Endothelial cell of umbilical vein (primary cell): ENCODE measurements around the gene NRCAM. TPM values are rescaled to one million over a fixed set of nuclear protein-coding genes. Genes with fewer than 3 reads are reported as not detected.

Source experiments
- BruUV-seq: library from RNA; stranded (reverse); fragments of 400-500 nt; replicated peaks from 2 replicates; lab custom pipeline; 2021; lab: Mats Ljungman, UMichigan
- CTCF ChIA-PET: fragments of 300-600, 350-600 bp; sonication (Branson Sonifier 250); formaldehyde crosslinking; loops from one replicate; lab custom pipeline; 2021; ENCODE audit warnings: antibody characterized with exemption, inconsistent platforms; lab: Charles Lee
- POLR2A ChIA-PET: fragments of 300-600, 350-600 bp; sonication (Branson Sonifier 250); formaldehyde crosslinking; loops from one replicate; lab custom pipeline; 2021; ENCODE audit warnings: antibody characterized with exemption, inconsistent platforms; lab: Charles Lee
- DNase-seq: peaks from one replicate; pipeline ENCODE4 v3.0.0-alpha.2; 2011; ENCODE audit warnings: low read depth, low spot score
- FAIRE-seq: peaks from 2 replicates; lab custom pipeline; 2011; peaks lifted over from hg19 to GRCh38; lab: Jason Lieb, UNC
- H2AFZ ChIP-seq: 2 replicates; pipeline ENCODE4 v1.6.0; 2012; ENCODE audit warnings: low read depth, low read length, control low read depth, inconsistent platforms
- H3K27ac ChIP-seq: 2 replicates; pipeline ENCODE4 v1.5.1; 2011; ENCODE audit warnings: low read depth, mild to moderate bottlenecking, control low read depth, low read length, moderate library complexity; ENCODE audit not compliant: insufficient read depth
- H3K27me3 ChIP-seq, 2 experiments: 2 replicates each; pipeline versions ENCODE4 v1.6.0 to v1.6.1; 2011; ENCODE audit warnings: low read length in 2 of 2, mixed read lengths in 1 of 2; ENCODE audit not compliant: control insufficient read depth in 2 of 2, insufficient read depth in 2 of 2
- H3K36me3 ChIP-seq, 2 experiments: 2 replicates in 1 of 2; 3 replicates in 1 of 2; pipeline ENCODE4 v1.5.1; 2011; ENCODE audit warnings: low read length in 2 of 2, mild to moderate bottlenecking in 1 of 2, moderate library complexity in 1 of 2; ENCODE audit not compliant: control insufficient read depth in 2 of 2, insufficient read depth in 2 of 2; ENCODE audit errors: extremely low read depth in 1 of 2
- H3K4me1 ChIP-seq: 3 replicates; pipeline ENCODE4 v1.5.1; 2011; ENCODE audit warnings: mild to moderate bottlenecking, low read length; ENCODE audit not compliant: control insufficient read depth, insufficient read depth; ENCODE audit errors: extremely low read depth
- H3K4me2 ChIP-seq: 2 replicates; pipeline ENCODE4 v1.6.1; 2011; ENCODE audit warnings: low read length, control low read depth, mixed read lengths; ENCODE audit not compliant: insufficient read depth
- H3K4me3 ChIP-seq, 3 experiments: fragments of 200-600 bp in 1 of 3; sonication (generic), shearing (Covaris generic) in 1 of 3; replicated peaks in 1 of 3; 2 replicates each; pipeline ENCODE4 v1.5.1; 2011 to 2016; ENCODE audit warnings: control low read depth in 3 of 3, low read length in 3 of 3, mild to moderate bottlenecking in 2 of 3, inconsistent platforms in 1 of 3, low read depth in 1 of 3, moderate library complexity in 1 of 3; ENCODE audit not compliant: insufficient read depth in 1 of 3
- H3K79me2 ChIP-seq: 2 replicates; pipeline ENCODE4 v1.6.0; 2012; ENCODE audit warnings: low read length, inconsistent platforms; ENCODE audit not compliant: control insufficient read depth, insufficient read depth
- H3K9ac ChIP-seq: replicated peaks from 2 replicates; pipeline ENCODE3; 2011; ENCODE audit warnings: low read length, control low read depth; ENCODE audit not compliant: insufficient read depth; ENCODE audit errors: extremely low read depth
- H3K9me1 ChIP-seq: replicated peaks from 3 replicates; pipeline ENCODE4 v1.6.0; 2011; ENCODE audit warnings: mild to moderate bottlenecking, low read length; ENCODE audit not compliant: control insufficient read depth, insufficient read depth; ENCODE audit errors: extremely low read depth
- H3K9me3 ChIP-seq: replicated peaks from 2 replicates; pipeline ENCODE4 v1.5.1; 2012; ENCODE audit warnings: low read length, inconsistent platforms; ENCODE audit not compliant: control insufficient read depth, insufficient read depth
- H4K20me1 ChIP-seq: replicated peaks from 2 replicates; pipeline ENCODE3; 2011; ENCODE audit warnings: mild to moderate bottlenecking, low read length; ENCODE audit not compliant: control insufficient read depth, insufficient read depth; ENCODE audit errors: extremely low read depth
- CTCF ChIP-seq, 2 donors: IDR thresholded peaks; 1 replicate in 1 of 2; 2 replicates in 1 of 2; pipeline ENCODE4 v1.5.1; 2011; ENCODE audit warnings: low read length in 2 of 2, mild to moderate bottlenecking in 2 of 2, moderate library complexity in 2 of 2, control low read depth in 1 of 2, inconsistent platforms in 1 of 2, low read depth in 1 of 2; ENCODE audit not compliant: insufficient read depth in 1 of 2; ENCODE audit errors: extremely low read depth in 1 of 2
- EZH2 ChIP-seq: IDR thresholded peaks from 2 replicates; pipeline ENCODE4 v1.6.1; 2012; ENCODE audit warnings: borderline replicate concordance, low read depth, mild to moderate bottlenecking, moderate library complexity, low read length, inconsistent platforms; ENCODE audit not compliant: severe bottlenecking
- FOS ChIP-seq: IDR thresholded peaks from 2 replicates; pipeline ENCODE4 v1.6.1; 2011; ENCODE audit warnings: mild to moderate bottlenecking, low read length, moderate library complexity, borderline replicate concordance; ENCODE audit not compliant: insufficient read depth
- GATA2 ChIP-seq: IDR thresholded peaks from 2 replicates; pipeline ENCODE4 v1.7.0; 2011; ENCODE audit warnings: low read depth, mild to moderate bottlenecking, moderate library complexity, mixed read lengths, low read length; ENCODE audit not compliant: insufficient read length, insufficient read depth
- JUN ChIP-seq: IDR thresholded peaks from 2 replicates; pipeline ENCODE4 v1.6.1; 2011; ENCODE audit warnings: borderline replicate concordance, low read depth; ENCODE audit not compliant: insufficient read length, insufficient read depth
- MYC ChIP-seq: IDR thresholded peaks from one replicate; pipeline ENCODE4 v1.6.1; 2011; ENCODE audit warnings: mild to moderate bottlenecking, low read depth, low read length
- POLR2A ChIP-seq: IDR thresholded peaks from 2 replicates; pipeline ENCODE4 v1.6.1; 2012; ENCODE audit warnings: low read depth, mild to moderate bottlenecking, control low read depth, low read length
- POLR2AphosphoS5 ChIP-seq: IDR thresholded peaks from 2 replicates; pipeline ENCODE4 v1.6.1; 2012; ENCODE audit warnings: low read depth, mild to moderate bottlenecking, control low read depth, low read length, moderate library complexity; ENCODE audit not compliant: insufficient read depth
- dilution Hi-C: fragments of 300-500 bp; cut with MboI; formaldehyde crosslinking; loops from one replicate; pipeline ENCODE4 v1.15.0; 2019; ENCODE audit warnings: low sequenced_read_pairs; ENCODE audit not compliant: extremely low pct_ligation_motif_present
- intact Hi-C: fragments of 100-400 bp; cut with micrococcal nuclease; formaldehyde crosslinking; loops from one replicate; pipeline ENCODE4 v1.10.0; 2022
- polyA plus RNA-seq, 4 experiments: library from polyadenylated mRNA; depleted of rRNA in 3 of 4; stranded (reverse) in 3 of 4; unstranded in 1 of 4; fragments of >200 nt; gene quantifications; 2 replicates each; pipeline versions ENCODE4 v1.2.1 to v1.2.3, GENCODE V29; 2011 to 2012; ENCODE audit warnings: missing spikeins in 1 of 4
- total RNA-seq: library from RNA; stranded (reverse); gene quantifications from 2 replicates; pipeline ENCODE4 v1.2.3, GENCODE V29; 2021
- TF ChIP-seq, protein P1 (sequence below): IDR thresholded peaks from 2 replicates; pipeline ENCODE4 v1.6.1; 2011; ENCODE audit not compliant: insufficient read depth, insufficient read length

The NRCAM gene
- total and polyA plus RNA-seq, 2 donors (not counting 3 experiments of a cell fraction or from before 2014, with no cell fraction given) = 26.0 to 47.6 TPM

DNA sequence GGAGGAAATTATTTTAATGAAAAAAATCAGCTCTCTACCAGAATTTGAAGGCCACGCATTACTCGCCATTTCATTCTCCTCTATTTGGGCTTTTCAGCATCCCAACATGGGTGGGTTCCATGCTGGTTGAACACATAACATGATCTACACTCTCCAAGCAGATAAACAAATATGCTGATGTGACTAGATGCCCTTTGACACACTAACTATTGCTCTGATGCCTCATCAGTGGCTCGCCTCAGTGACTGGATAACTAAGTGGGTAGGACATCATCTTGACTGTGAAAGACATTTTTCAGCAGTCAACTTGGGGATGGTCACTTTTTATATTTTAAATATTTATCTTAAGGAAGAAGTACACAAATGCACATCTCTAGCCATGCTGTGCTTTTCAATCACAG is 212.1 kb downstream of the NRCAM start:
- TF ChIP-seq FOS (no peak), POLR2A (no peak), CTCF (IDR thresholded peaks at IDR 0.05; ENCODE audit: extremely low read depth in 1 of 2, insufficient read depth in 1 of 2, low read depth in 1 of 2, low read length in 2 of 2) (no peak), POLR2AphosphoS5 (no peak), MYC (no peak), EZH2 (no peak), JUN (no peak), GATA2 (no peak)
- TF ChIP-seq, protein P1, sequence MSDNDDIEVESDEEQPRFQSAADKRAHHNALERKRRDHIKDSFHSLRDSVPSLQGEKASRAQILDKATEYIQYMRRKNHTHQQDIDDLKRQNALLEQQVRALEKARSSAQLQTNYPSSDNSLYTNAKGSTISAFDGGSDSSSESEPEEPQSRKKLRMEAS = no peak
- H3K27me3 ChIP-seq = no peaks in the 10 kb centered on the region
- no peak overlapping the region for H3K27ac ChIP-seq
- POLR2A ChIA-PET = no interaction called here
- CTCF ChIA-PET = interaction anchor here (2.5 kb wide), 1 partner anchor 22 kb away, joined by 7 read pairs; no protein-coding TSS in a partner anchor
- peaks cover 10% of the 10 kb centered on the region for H3K79me2 ChIP-seq
- no peaks in the 10 kb centered on the region for H3K36me3 ChIP-seq
- no peak overlapping the region for H2AFZ ChIP-seq
- H3K4me3 ChIP-seq = no peak overlapping the region
- intact Hi-C loops (no loop called here), dilution Hi-C loops (no loop called here)
- no peaks in the 10 kb centered on the region for H4K20me1 ChIP-seq
- no peaks in the 10 kb centered on the region for H3K9me3 ChIP-seq
- FAIRE-seq = no peak
- H3K9ac ChIP-seq = no peak overlapping the region
- BruUV-seq = no TSS peak
- DNase-seq = no peak
- H3K4me1 ChIP-seq = peaks cover 30% of the 10 kb centered on the region
- H3K9me1 ChIP-seq = no peaks in the 10 kb centered on the region
- H3K4me2 ChIP-seq = no peak overlapping the region
